SKM-1 treated with dmso at 0.1 percent for 144 hours (cell line): Measurements from ENCODE around the gene DNAJC4.

ENCODE experiments used
- DNase-seq: peaks from one replicate; lab custom pipeline; 2025; ENCODE audit not compliant: unreplicated experiment; lab: John Stamatoyannopoulos, UW

DNAJC4 gene

GRCh38 chr11:64208086-64208795, 22.1 kb upstream of the DNAJC4 start:
- no peak for DNase-seq

GRCh38 chr11:64208796-64209562, 21.4 kb upstream of the DNAJC4 start:
- DNase-seq, result no peak

GRCh38 chr11:64209563-64209843, 20.8 kb upstream of the DNAJC4 start:
- DNase-seq, result no peak

- no peak for DNase-seq
Observed at GRCh38 chr11:64210301-64211020, 19.9 kb upstream of the DNAJC4 start.

- no peak for DNase-seq
Observed at GRCh38 chr11:64211181-64211872, 19.0 kb upstream of the DNAJC4 start.

GRCh38 chr11:64216879-64217278, 13.5 kb upstream of the DNAJC4 start:
- DNase-seq, result no peak

- DNase-seq, result no peak
Observed at GRCh38 chr11:64218628-64219353, 11.6 kb upstream of the DNAJC4 start.

GRCh38 chr11:64219354-64219684, 11.0 kb upstream of the DNAJC4 start:
- DNase-seq, result no peak

- DNase-seq, result no peak
Observed at GRCh38 chr11:64219755-64220154, 10.6 kb upstream of the DNAJC4 start.

GRCh38 chr11:64220271-64220670, 10.1 kb upstream of the DNAJC4 start:
- no peak for DNase-seq

GRCh38 chr11:64220798-64221197, 9.6 kb upstream of the DNAJC4 start:
- no peak for DNase-seq

- DNase-seq, result no peak
Observed at GRCh38 chr11:64222651-64223000, 7.7 kb upstream of the DNAJC4 start.

GRCh38 chr11:64223001-64223651, 7.2 kb upstream of the DNAJC4 start:
- DNase-seq, result no peak

GRCh38 chr11:64224151-64224890, 6.0 kb upstream of the DNAJC4 start:
- no peak for DNase-seq

GRCh38 chr11:64224891-64225607, 5.3 kb upstream of the DNAJC4 start:
- no peak for DNase-seq

GRCh38 chr11:64225608-64226506, 4.5 kb upstream of the DNAJC4 start, which contains the start of the genes NUDT22 and TRPT1:
NUDT22 (plus strand) TSS chr11:64226274; CDS start chr11:64226653, 379 bp downstream.
TRPT1 (minus strand) TSS chr11:64226186; CDS start chr11:64225860, 326 bp downstream.
- DNase-seq, result peak; percentile 59

GRCh38 chr11:64226507-64227051, 3.8 kb upstream of the DNAJC4 start:
- no peak for DNase-seq
